ENCODE data around the gene TSPO.

DNA sequence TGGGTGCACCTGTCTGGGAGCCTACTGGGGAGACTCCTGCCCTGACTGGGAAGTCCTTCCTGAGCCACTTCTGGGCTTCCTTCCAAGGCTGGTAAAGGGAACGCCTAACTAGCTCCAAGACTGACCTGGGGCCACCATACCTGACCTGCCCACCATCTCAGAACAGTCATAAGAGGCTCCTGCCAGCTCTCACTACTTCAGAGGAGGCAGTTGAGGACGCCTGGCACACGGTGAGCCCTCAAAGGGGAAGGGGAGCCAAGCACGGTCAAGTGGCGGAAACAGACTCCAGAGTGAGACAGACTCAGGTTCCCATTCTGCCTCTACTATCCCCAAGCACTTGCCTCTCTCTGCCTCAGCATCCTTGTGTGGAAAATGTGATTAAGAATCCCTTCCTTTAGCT, 15.8 kb upstream of the TSPO start:
- TF ChIP-seq POLR2AphosphoS5 (IDR thresholded peaks at IDR 0.05; ENCODE audit: low read depth, low read length) (no peak), TAF1 (IDR thresholded peaks at IDR 0.05; ENCODE audit: borderline replicate concordance, low read depth, low read length) (no peak)
- TF ChIP-seq, protein P1, sequence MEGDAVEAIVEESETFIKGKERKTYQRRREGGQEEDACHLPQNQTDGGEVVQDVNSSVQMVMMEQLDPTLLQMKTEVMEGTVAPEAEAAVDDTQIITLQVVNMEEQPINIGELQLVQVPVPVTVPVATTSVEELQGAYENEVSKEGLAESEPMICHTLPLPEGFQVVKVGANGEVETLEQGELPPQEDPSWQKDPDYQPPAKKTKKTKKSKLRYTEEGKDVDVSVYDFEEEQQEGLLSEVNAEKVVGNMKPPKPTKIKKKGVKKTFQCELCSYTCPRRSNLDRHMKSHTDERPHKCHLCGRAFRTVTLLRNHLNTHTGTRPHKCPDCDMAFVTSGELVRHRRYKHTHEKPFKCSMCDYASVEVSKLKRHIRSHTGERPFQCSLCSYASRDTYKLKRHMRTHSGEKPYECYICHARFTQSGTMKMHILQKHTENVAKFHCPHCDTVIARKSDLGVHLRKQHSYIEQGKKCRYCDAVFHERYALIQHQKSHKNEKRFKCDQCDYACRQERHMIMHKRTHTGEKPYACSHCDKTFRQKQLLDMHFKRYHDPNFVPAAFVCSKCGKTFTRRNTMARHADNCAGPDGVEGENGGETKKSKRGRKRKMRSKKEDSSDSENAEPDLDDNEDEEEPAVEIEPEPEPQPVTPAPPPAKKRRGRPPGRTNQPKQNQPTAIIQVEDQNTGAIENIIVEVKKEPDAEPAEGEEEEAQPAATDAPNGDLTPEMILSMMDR (IDR thresholded peaks at IDR 0.05): no peak

All from SK-N-SH (cell line).